ENCODE data around the gene TMEM50A.
"Not testable (repeated sequence)": the region's sequence is repeated elsewhere in the genome, so short reads cannot be mapped to it uniquely, and the experiment has no call there.

DNA sequence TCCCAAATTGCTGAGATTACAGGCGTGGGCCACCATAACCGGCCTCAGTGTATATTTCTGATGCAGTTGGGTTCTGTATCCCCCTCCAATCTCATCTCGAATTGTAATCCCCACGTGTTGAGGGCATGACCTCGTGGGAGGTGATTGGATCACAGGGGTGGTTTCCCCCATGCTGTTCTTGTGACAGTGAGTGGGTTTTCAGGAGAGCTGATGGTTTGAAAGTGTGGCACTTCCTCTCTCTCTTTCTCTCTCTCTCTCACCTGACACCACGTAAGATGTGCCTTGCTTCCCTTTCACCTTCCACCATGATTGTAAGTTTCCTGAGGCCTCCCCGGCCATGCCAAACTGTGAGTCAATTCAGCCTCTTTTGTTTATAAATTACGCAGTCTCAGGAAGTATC, 41.6 kb upstream of the TMEM50A start:
- not testable (repeated sequence) for TF ChIP-seq XBP1 (CRISPR knock-in tag; IDR thresholded peaks at IDR 0.05); MAFK (conservative IDR thresholded peaks at IDR 0.05 in 1 of 2, IDR thresholded peaks at IDR 0.05 in 1 of 2; ENCODE audit: low read length in 2 of 2); BRD4 (CRISPR knock-in tag; IDR thresholded peaks at IDR 0.05); POLR2A (IDR thresholded peaks at IDR 0.05; ENCODE audit: insufficient read depth in 1 of 2, low read depth in 2 of 2, low read length in 2 of 2); ZFP36 (IDR thresholded peaks at IDR 0.05; ENCODE audit: borderline replicate concordance, low read depth, low read length, partially characterized antibody); NFYB (CRISPR knock-in tag; IDR thresholded peaks at IDR 0.05)
- TF ChIP-seq, protein P1, sequence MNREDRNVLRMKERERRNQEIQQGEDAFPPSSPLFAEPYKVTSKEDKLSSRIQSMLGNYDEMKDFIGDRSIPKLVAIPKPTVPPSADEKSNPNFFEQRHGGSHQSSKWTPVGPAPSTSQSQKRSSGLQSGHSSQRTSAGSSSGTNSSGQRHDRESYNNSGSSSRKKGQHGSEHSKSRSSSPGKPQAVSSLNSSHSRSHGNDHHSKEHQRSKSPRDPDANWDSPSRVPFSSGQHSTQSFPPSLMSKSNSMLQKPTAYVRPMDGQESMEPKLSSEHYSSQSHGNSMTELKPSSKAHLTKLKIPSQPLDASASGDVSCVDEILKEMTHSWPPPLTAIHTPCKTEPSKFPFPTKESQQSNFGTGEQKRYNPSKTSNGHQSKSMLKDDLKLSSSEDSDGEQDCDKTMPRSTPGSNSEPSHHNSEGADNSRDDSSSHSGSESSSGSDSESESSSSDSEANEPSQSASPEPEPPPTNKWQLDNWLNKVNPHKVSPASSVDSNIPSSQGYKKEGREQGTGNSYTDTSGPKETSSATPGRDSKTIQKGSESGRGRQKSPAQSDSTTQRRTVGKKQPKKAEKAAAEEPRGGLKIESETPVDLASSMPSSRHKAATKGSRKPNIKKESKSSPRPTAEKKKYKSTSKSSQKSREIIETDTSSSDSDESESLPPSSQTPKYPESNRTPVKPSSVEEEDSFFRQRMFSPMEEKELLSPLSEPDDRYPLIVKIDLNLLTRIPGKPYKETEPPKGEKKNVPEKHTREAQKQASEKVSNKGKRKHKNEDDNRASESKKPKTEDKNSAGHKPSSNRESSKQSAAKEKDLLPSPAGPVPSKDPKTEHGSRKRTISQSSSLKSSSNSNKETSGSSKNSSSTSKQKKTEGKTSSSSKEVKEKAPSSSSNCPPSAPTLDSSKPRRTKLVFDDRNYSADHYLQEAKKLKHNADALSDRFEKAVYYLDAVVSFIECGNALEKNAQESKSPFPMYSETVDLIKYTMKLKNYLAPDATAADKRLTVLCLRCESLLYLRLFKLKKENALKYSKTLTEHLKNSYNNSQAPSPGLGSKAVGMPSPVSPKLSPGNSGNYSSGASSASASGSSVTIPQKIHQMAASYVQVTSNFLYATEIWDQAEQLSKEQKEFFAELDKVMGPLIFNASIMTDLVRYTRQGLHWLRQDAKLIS (CRISPR knock-in tag; IDR thresholded peaks at IDR 0.05) = not testable (repeated sequence)
- TF ChIP-seq, protein P2, sequence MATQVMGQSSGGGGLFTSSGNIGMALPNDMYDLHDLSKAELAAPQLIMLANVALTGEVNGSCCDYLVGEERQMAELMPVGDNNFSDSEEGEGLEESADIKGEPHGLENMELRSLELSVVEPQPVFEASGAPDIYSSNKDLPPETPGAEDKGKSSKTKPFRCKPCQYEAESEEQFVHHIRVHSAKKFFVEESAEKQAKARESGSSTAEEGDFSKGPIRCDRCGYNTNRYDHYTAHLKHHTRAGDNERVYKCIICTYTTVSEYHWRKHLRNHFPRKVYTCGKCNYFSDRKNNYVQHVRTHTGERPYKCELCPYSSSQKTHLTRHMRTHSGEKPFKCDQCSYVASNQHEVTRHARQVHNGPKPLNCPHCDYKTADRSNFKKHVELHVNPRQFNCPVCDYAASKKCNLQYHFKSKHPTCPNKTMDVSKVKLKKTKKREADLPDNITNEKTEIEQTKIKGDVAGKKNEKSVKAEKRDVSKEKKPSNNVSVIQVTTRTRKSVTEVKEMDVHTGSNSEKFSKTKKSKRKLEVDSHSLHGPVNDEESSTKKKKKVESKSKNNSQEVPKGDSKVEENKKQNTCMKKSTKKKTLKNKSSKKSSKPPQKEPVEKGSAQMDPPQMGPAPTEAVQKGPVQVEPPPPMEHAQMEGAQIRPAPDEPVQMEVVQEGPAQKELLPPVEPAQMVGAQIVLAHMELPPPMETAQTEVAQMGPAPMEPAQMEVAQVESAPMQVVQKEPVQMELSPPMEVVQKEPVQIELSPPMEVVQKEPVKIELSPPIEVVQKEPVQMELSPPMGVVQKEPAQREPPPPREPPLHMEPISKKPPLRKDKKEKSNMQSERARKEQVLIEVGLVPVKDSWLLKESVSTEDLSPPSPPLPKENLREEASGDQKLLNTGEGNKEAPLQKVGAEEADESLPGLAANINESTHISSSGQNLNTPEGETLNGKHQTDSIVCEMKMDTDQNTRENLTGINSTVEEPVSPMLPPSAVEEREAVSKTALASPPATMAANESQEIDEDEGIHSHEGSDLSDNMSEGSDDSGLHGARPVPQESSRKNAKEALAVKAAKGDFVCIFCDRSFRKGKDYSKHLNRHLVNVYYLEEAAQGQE (IDR thresholded peaks at IDR 0.05; ENCODE audit: borderline replicate concordance in 1 of 2, low read depth in 1 of 2, low read length in 2 of 2) = not testable (repeated sequence)
- TF ChIP-seq, protein P3, sequence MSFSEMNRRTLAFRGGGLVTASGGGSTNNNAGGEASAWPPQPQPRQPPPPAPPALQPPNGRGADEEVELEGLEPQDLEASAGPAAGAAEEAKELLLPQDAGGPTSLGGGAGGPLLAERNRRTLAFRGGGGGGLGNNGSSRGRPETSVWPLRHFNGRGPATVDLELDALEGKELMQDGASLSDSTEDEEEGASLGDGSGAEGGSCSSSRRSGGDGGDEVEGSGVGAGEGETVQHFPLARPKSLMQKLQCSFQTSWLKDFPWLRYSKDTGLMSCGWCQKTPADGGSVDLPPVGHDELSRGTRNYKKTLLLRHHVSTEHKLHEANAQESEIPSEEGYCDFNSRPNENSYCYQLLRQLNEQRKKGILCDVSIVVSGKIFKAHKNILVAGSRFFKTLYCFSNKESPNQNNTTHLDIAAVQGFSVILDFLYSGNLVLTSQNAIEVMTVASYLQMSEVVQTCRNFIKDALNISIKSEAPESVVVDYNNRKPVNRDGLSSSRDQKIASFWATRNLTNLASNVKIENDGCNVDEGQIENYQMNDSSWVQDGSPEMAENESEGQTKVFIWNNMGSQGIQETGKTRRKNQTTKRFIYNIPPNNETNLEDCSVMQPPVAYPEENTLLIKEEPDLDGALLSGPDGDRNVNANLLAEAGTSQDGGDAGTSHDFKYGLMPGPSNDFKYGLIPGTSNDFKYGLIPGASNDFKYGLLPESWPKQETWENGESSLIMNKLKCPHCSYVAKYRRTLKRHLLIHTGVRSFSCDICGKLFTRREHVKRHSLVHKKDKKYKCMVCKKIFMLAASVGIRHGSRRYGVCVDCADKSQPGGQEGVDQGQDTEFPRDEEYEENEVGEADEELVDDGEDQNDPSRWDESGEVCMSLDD (CRISPR knock-in tag; IDR thresholded peaks at IDR 0.05; ENCODE audit: borderline replicate concordance) = not testable (repeated sequence)
- TF ChIP-seq, protein P4, sequence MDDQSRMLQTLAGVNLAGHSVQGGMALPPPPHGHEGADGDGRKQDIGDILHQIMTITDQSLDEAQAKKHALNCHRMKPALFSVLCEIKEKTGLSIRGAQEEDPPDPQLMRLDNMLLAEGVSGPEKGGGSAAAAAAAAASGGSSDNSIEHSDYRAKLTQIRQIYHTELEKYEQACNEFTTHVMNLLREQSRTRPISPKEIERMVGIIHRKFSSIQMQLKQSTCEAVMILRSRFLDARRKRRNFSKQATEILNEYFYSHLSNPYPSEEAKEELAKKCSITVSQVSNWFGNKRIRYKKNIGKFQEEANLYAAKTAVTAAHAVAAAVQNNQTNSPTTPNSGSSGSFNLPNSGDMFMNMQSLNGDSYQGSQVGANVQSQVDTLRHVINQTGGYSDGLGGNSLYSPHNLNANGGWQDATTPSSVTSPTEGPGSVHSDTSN (CRISPR knock-in tag; IDR thresholded peaks at IDR 0.05; ENCODE audit: borderline replicate concordance) = not testable (repeated sequence)
- TF ChIP-seq, protein P5, sequence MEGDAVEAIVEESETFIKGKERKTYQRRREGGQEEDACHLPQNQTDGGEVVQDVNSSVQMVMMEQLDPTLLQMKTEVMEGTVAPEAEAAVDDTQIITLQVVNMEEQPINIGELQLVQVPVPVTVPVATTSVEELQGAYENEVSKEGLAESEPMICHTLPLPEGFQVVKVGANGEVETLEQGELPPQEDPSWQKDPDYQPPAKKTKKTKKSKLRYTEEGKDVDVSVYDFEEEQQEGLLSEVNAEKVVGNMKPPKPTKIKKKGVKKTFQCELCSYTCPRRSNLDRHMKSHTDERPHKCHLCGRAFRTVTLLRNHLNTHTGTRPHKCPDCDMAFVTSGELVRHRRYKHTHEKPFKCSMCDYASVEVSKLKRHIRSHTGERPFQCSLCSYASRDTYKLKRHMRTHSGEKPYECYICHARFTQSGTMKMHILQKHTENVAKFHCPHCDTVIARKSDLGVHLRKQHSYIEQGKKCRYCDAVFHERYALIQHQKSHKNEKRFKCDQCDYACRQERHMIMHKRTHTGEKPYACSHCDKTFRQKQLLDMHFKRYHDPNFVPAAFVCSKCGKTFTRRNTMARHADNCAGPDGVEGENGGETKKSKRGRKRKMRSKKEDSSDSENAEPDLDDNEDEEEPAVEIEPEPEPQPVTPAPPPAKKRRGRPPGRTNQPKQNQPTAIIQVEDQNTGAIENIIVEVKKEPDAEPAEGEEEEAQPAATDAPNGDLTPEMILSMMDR (CRISPR knock-in tag; IDR thresholded peaks at IDR 0.05) = not testable (repeated sequence)
- TF ChIP-seq, protein P6, sequence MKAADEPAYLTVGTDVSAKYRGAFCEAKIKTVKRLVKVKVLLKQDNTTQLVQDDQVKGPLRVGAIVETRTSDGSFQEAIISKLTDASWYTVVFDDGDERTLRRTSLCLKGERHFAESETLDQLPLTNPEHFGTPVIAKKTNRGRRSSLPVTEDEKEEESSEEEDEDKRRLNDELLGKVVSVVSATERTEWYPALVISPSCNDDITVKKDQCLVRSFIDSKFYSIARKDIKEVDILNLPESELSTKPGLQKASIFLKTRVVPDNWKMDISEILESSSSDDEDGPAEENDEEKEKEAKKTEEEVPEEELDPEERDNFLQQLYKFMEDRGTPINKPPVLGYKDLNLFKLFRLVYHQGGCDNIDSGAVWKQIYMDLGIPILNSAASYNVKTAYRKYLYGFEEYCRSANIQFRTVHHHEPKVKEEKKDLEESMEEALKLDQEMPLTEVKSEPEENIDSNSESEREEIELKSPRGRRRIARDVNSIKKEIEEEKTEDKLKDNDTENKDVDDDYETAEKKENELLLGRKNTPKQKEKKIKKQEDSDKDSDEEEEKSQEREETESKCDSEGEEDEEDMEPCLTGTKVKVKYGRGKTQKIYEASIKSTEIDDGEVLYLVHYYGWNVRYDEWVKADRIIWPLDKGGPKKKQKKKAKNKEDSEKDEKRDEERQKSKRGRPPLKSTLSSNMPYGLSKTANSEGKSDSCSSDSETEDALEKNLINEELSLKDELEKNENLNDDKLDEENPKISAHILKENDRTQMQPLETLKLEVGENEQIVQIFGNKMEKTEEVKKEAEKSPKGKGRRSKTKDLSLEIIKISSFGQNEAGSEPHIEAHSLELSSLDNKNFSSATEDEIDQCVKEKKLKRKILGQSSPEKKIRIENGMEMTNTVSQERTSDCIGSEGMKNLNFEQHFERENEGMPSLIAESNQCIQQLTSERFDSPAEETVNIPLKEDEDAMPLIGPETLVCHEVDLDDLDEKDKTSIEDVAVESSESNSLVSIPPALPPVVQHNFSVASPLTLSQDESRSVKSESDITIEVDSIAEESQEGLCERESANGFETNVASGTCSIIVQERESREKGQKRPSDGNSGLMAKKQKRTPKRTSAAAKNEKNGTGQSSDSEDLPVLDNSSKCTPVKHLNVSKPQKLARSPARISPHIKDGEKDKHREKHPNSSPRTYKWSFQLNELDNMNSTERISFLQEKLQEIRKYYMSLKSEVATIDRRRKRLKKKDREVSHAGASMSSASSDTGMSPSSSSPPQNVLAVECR (CRISPR knock-in tag; IDR thresholded peaks at IDR 0.05; ENCODE audit: borderline replicate concordance) = not testable (repeated sequence)
